H1 (cell line): ENCODE results near the gene PBLD. TPM values are rescaled to one million over a fixed set of nuclear protein-coding genes. Genes with fewer than 3 reads are reported as not detected.

Experiments used
- JUN ChIP-seq: IDR thresholded peaks from 2 replicates; pipeline ENCODE4 v1.6.1; 2011; ENCODE audit warnings: low read depth, mild to moderate bottlenecking, improper control_type of control experiment, low read length
- NRF1 ChIP-seq: IDR thresholded peaks from 2 replicates; pipeline ENCODE4 v1.6.1; 2011; ENCODE audit warnings: mild to moderate bottlenecking, low read depth, low read length, improper control_type of control experiment
- polyA plus RNA-seq, 7 experiments: library from polyadenylated mRNA; depleted of rRNA in 3 of 7; stranded (reverse) in 5 of 7; unstranded in 2 of 7; fragments of >200 nt in 5 of 7; fragments of 200-250 nt in 2 of 7; gene quantifications; 1 replicate in 5 of 7; 2 replicates in 1 of 7; 4 replicates in 1 of 7; pipeline versions ENCODE4 v1.2.1 to v1.2.3, GENCODE V29; 2011 to 2013; ENCODE audit warnings: missing spikeins in 2 of 7, mixed read lengths in 2 of 7
- total RNA-seq: library from RNA; stranded (reverse); fragmentation: NEBNext Ultra II Directional; extraction: Animal tissue kit (Norgen Biotek cat#: 25700); gene quantifications from 2 replicates; pipeline ENCODE4 v1.2.1, GENCODE V29; 2021

Gene PBLD
- total and polyA plus RNA-seq, 2 of the 8 experiments (the other 6 are each of a cell fraction or from before 2014, with no cell fraction given), result 0.56 to 2.0 TPM

- TF ChIP-seq NRF1 (no peak), JUN (no peak)
Observed at GRCh38 chr10:68333440-68334431, 1.0 kb upstream of the PBLD start (continued).
